ENCODE results near the gene B4GALT6. TPM values are rescaled to one million over a fixed set of nuclear protein-coding genes. Genes with fewer than 3 reads are reported as not detected.

The B4GALT6 gene
- total and polyA plus RNA-seq, 2 of the 8 experiments (the other 6 are each of a cell fraction or from before 2014, with no cell fraction given): 6.3 to 41.5 TPM

DNA sequence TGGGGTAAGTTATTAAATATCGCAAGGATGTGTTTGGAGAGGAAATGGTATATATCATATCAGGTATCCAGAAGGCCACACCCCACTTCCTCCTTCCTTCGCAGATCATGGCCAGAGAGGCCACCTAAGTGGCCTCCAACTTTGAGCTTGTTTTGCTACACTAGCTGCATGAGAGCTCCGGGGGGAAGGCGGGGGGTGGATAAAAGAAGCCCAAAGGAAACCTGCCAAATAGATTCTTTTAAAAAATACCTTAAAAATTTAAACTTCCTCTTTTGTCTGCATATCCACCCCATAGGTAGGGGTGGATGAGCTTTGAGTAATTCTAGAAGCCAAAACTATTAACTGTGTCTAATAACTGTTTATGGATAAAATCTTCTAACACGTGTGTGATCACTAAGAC, 98.4 kb downstream of the B4GALT6 start:
- no peak overlapping the region for H3K18ac ChIP-seq (ENCODE audit: extremely low read depth, low read length)
- DNase-seq (ENCODE audit: low read depth in 1 of 2, low spot score in 2 of 2) (no peak), FAIRE-seq (no peak)
- H3K14ac ChIP-seq (ENCODE audit: insufficient read length): no peak overlapping the region
- ChIA-PET POLR2A (ENCODE audit: partially characterized antibody) (no interaction called here), CTCF (ENCODE audit: partially characterized antibody) (interaction anchor here (0.8 to 2.5 kb wide), 4 partner anchors 20 to 69 kb away, joined by 3 to 7 read pairs (median 5); no protein-coding TSS in a partner anchor)
- no peak overlapping the region for H3K4ac ChIP-seq (replicated peaks; ENCODE audit: insufficient read length, low read depth, low read length)
- H3K56ac ChIP-seq (replicated peaks; ENCODE audit: insufficient read length, low read depth, low read length): no peak overlapping the region
- no peak overlapping the region for H4K91ac ChIP-seq (replicated peaks; ENCODE audit: insufficient read length, low read length)
- H3K27ac ChIP-seq (ENCODE audit: low read depth, low read length): no peak overlapping the region
- no peak overlapping the region for H3K4me2 ChIP-seq (ENCODE audit: insufficient read depth in 1 of 2, low read depth in 2 of 2, low read length in 2 of 2)
- TF ChIP-seq POU5F1 (IDR thresholded peaks at IDR 0.05; ENCODE audit: low read depth, low read length) (no peak), ASH2L (IDR thresholded peaks at IDR 0.05; ENCODE audit: low read length) (no peak), PHF8 (conservative IDR thresholded peaks at IDR 0.05; ENCODE audit: low read depth, low read length) (no peak), TCF12 (IDR thresholded peaks at IDR 0.05; ENCODE audit: low read depth, low read length) (no peak)
- H2BK15ac ChIP-seq (ENCODE audit: low read length): no peak overlapping the region
- no peak overlapping the region for H4K5ac ChIP-seq (ENCODE audit: insufficient read length, low read depth, low read length)
- no peaks in the 10 kb centered on the region for H4K20me1 ChIP-seq (replicated peaks in 1 of 2; ENCODE audit: control insufficient read depth in 1 of 2, insufficient read depth in 2 of 2, low read length in 2 of 2)
- no peak overlapping the region for H2AK5ac ChIP-seq (ENCODE audit: low read depth, low read length)
- H3K4me1 ChIP-seq (replicated peaks in 1 of 4; ENCODE audit: control insufficient read depth in 3 of 4, insufficient read depth in 4 of 4, low read length in 3 of 4): no peaks in the 10 kb centered on the region
- no peak overlapping the region for H2AFZ ChIP-seq (ENCODE audit: low read length)
- H2BK120ac ChIP-seq (replicated peaks; ENCODE audit: low read depth, low read length): no peak overlapping the region
- no peaks in the 10 kb centered on the region for H3K9me3 ChIP-seq (ENCODE audit: insufficient read depth in 2 of 2, low read depth in 1 of 2, low read length in 1 of 2)
- no peak overlapping the region for H2BK5ac ChIP-seq (ENCODE audit: low read depth, low read length)
- no peaks in the 10 kb centered on the region for H3K23me2 ChIP-seq (ENCODE audit: low read depth, low read length)
- no peaks in the 10 kb centered on the region for H3K79me1 ChIP-seq (ENCODE audit: low read depth, low read length)
- no peak overlapping the region for H3K9ac ChIP-seq (replicated peaks in 1 of 4; ENCODE audit: extremely low read depth in 1 of 4, low read depth in 3 of 4, low read length in 3 of 4)
- peaks cover 0 to 1% (median 0%) of the 10 kb centered on the region in 4 experiments; a peak in 1 of 7 replicates for H3K27me3 ChIP-seq (replicated peaks in 1 of 4; ENCODE audit: control insufficient read depth in 3 of 4, extremely low read depth in 1 of 4, insufficient read depth in 3 of 4, low read length in 3 of 4)
- no peak overlapping the region for H3K23ac ChIP-seq (ENCODE audit: insufficient read length)
- H2BK12ac ChIP-seq (ENCODE audit: low read depth, low read length): no peak overlapping the region
- no peak overlapping the region for H2BK20ac ChIP-seq (ENCODE audit: low read length)
- H4K8ac ChIP-seq (ENCODE audit: extremely low read depth, insufficient read depth, low read length): no peak overlapping the region
- no peaks in the 10 kb centered on the region for H3K79me2 ChIP-seq (ENCODE audit: control insufficient read depth in 1 of 2, insufficient read depth in 2 of 2, low read length in 2 of 2)
- 85% methylated on average over 5 of the region's 5 CpGs; no CpG with 5 or more reads in 1 of the 2 experiments for WGBS, 2 experiments (ENCODE audit: extremely low coverage in 1 of 2, insufficient coverage in 1 of 2, insufficient read length in 1 of 2, insufficient replicate concordance in 2 of 2, low coverage in 1 of 2, low lambda C conversion rate in 2 of 2, missing lambda C conversion rate in 1 of 2)
- no peak overlapping the region for H3K4me3 ChIP-seq (ENCODE audit: extremely low read depth in 1 of 4, insufficient read depth in 2 of 4, low read depth in 3 of 4, low read length in 4 of 4)
- H3K36me3 ChIP-seq (ENCODE audit: control insufficient read depth in 2 of 4, insufficient read depth in 4 of 4, low read length in 3 of 4): no peaks in the 10 kb centered on the region

All from H1 (cell line).